ENCODE results near the gene LGR4.

DNA sequence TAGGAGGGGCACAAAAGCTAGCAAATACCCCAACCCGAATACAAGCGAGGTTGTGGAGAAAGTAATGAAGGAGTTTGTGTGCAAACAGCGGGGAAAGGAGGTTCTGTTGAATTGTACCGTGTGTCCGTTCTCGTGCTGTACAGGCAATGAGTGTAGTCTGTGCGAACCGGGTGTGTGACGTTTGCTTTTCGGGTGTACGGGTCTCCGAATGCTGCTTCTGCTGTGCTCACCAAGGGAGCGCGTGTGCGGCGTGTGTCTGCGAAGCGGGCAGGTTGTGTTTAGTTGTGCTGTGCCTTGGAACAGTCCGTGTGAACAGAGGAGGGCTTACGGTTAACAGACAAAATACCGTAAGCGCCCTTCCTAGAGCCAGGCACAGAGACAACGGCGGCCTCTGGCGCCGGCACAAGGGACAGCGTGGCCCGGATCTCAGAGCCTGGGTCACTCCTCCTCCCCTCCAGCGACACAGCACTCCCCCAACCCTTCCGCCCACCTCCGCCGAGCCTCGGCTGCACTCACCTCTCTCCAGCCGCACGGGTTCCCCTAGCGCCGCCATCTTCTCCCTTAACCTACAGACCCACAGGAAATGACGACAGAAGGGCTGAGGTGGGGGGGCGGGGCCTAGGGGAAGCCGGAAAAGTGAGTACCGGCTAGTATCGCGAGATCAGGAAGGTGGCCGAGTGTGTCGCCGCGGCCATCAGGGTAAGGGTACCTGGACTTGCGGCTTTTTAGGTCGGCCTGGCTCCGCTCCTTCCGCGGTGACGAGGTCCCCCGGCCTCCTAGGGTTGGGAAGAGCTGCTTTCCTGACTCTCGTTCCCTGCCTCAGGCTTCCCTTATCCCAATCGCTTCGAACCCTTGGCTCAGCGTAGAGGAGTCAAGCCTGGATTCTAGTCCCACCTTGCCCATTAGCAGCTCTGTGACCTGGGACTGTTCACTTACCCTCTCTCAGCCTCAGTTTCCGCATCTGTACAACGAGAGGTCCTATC lies 33.9 kb upstream of the LGR4 start, which contains the start of gene LIN7C:
- TF ChIP-seq GATA2 (IDR thresholded peaks at IDR 0.05; ENCODE audit: low read depth, low read length) (peak; percentile 63), GATA3 (IDR thresholded peaks at IDR 0.05; ENCODE audit: low read depth, low read length) (no peak)
